ENCODE results near the gene CDH26.

The CDH26 gene

GRCh38 chr20:60011512-60012507 lies 53.6 kb downstream of the CDH26 start:
- Histone ChIP-seq H3K9me3 (ENCODE audit: insufficient read depth, low read length) (no peaks in the 10 kb centered on the region), H3K9ac (ENCODE audit: low read length) (no peak overlapping the region), H3F3A (ENCODE audit: insufficient read depth) (no peaks in the 10 kb centered on the region), H3K27ac (ENCODE audit: low read depth, low read length) (no peak overlapping the region), H3K4me3 (ENCODE audit: insufficient read depth, low read length, poor library complexity, severe bottlenecking) (no peak overlapping the region), H3K79me2 (ENCODE audit: insufficient read depth, low read length) (no peaks in the 10 kb centered on the region), H3K27me3 (ENCODE audit: low read length) (no peaks in the 10 kb centered on the region), H3K4me2 (ENCODE audit: low read depth, low read length, poor library complexity, severe bottlenecking) (no peak overlapping the region), H2AFZ (ENCODE audit: low read depth, low read length, severe bottlenecking) (no peak overlapping the region), H3K36me3 (ENCODE audit: low read length) (no peaks in the 10 kb centered on the region), H3K9me2 (replicated peaks; ENCODE audit: insufficient read depth, low read length) (no peaks in the 10 kb centered on the region), H4K20me1 (ENCODE audit: low read depth, low read length) (no peaks in the 10 kb centered on the region)
- TF ChIP-seq CTCF (IDR thresholded peaks at IDR 0.05; ENCODE audit: insufficient read depth, low read length, poor library complexity, severe bottlenecking) (no peak), EZH2phosphoT487 (conservative IDR thresholded peaks at IDR 0.05; ENCODE audit: low read length) (no peak)

GRCh38 chr20:60013296-60014139 lies 55.3 kb downstream of the CDH26 start:
- TF ChIP-seq EZH2phosphoT487 (conservative IDR thresholded peaks at IDR 0.05; ENCODE audit: low read length): no peak
- TF ChIP-seq CTCF (IDR thresholded peaks at IDR 0.05; ENCODE audit: insufficient read depth, low read length, poor library complexity, severe bottlenecking): no peak
- Histone ChIP-seq H3K36me3 (ENCODE audit: low read length) (no peaks in the 10 kb centered on the region), H3K4me3 (ENCODE audit: insufficient read depth, low read length, poor library complexity, severe bottlenecking) (no peak overlapping the region), H3K9me3 (ENCODE audit: insufficient read depth, low read length) (no peaks in the 10 kb centered on the region), H3K27me3 (ENCODE audit: low read length) (no peaks in the 10 kb centered on the region), H3K4me2 (ENCODE audit: low read depth, low read length, poor library complexity, severe bottlenecking) (no peak overlapping the region), H2AFZ (ENCODE audit: low read depth, low read length, severe bottlenecking) (no peak overlapping the region), H3K9ac (ENCODE audit: low read length) (no peak overlapping the region), H3K79me2 (ENCODE audit: insufficient read depth, low read length) (no peaks in the 10 kb centered on the region), H3F3A (ENCODE audit: insufficient read depth) (no peaks in the 10 kb centered on the region), H4K20me1 (ENCODE audit: low read depth, low read length) (no peaks in the 10 kb centered on the region), H3K27ac (ENCODE audit: low read depth, low read length) (no peak overlapping the region), H3K9me2 (replicated peaks; ENCODE audit: insufficient read depth, low read length) (no peaks in the 10 kb centered on the region)

- Histone ChIP-seq H3K9me2 (replicated peaks; ENCODE audit: insufficient read depth, low read length) (no peaks in the 10 kb centered on the region), H3K79me2 (ENCODE audit: insufficient read depth, low read length) (no peaks in the 10 kb centered on the region), H3K4me3 (ENCODE audit: insufficient read depth, low read length, poor library complexity, severe bottlenecking) (no peak overlapping the region), H3K36me3 (ENCODE audit: low read length) (no peaks in the 10 kb centered on the region), H3F3A (ENCODE audit: insufficient read depth) (no peaks in the 10 kb centered on the region), H3K4me2 (ENCODE audit: low read depth, low read length, poor library complexity, severe bottlenecking) (no peak overlapping the region), H2AFZ (ENCODE audit: low read depth, low read length, severe bottlenecking) (no peak overlapping the region), H3K9me3 (ENCODE audit: insufficient read depth, low read length) (no peaks in the 10 kb centered on the region), H3K9ac (ENCODE audit: low read length) (no peak overlapping the region), H3K27me3 (ENCODE audit: low read length) (no peaks in the 10 kb centered on the region), H4K20me1 (ENCODE audit: low read depth, low read length) (no peaks in the 10 kb centered on the region), H3K27ac (ENCODE audit: low read depth, low read length) (no peak overlapping the region)
- TF ChIP-seq CTCF (IDR thresholded peaks at IDR 0.05; ENCODE audit: insufficient read depth, low read length, poor library complexity, severe bottlenecking) (no peak), EZH2phosphoT487 (conservative IDR thresholded peaks at IDR 0.05; ENCODE audit: low read length) (no peak)
Observed at GRCh38 chr20:60016406-60016805, 58.2 kb downstream of the CDH26 start.
